BJ (cell line): ENCODE data around the gene FLNB. TPM values are rescaled to one million over a fixed set of nuclear protein-coding genes. Genes with fewer than 3 reads are reported as not detected.

Experiments used
- CTCF ChIA-PET: fragments of 350-600 bp; formaldehyde crosslinking; extraction: SDS; loops from one replicate; lab custom pipeline; 2021; ENCODE audit warnings: antibody characterized with exemption, inconsistent platforms; lab: Yijun Ruan, JAX
- POLR2A ChIA-PET: fragments of 300-600 bp; sonication (Branson Sonifier 250); formaldehyde crosslinking; extraction: SDS; loops from one replicate; lab custom pipeline; 2021; ENCODE audit warnings: antibody characterized with exemption; lab: Charles Lee
- DNase-seq: peaks from one replicate; pipeline ENCODE4 v3.0.0-alpha.2; 2011; ENCODE audit warnings: low read depth
- H3K27me3 ChIP-seq: 2 replicates; pipeline ENCODE4 v1.6.0; 2011; ENCODE audit warnings: low read length; ENCODE audit not compliant: control insufficient read depth, insufficient read depth
- H3K36me3 ChIP-seq: 2 replicates; pipeline ENCODE4 v1.5.1; 2011; ENCODE audit warnings: low read length; ENCODE audit not compliant: control insufficient read depth, insufficient read depth
- H3K4me3 ChIP-seq: 2 replicates; pipeline ENCODE4 v1.5.1; 2011; ENCODE audit warnings: low read depth, mild to moderate bottlenecking, control low read depth, low read length
- CTCF ChIP-seq: IDR thresholded peaks from 2 replicates; pipeline ENCODE4 v1.5.1; 2011; ENCODE audit warnings: low read depth, mild to moderate bottlenecking, control low read depth, inconsistent platforms, low read length, moderate library complexity; ENCODE audit not compliant: insufficient read depth
- polyA plus RNA-seq: library from polyadenylated mRNA; depleted of rRNA; stranded (reverse); fragments of >200 nt; gene quantifications from 2 replicates; pipeline ENCODE4 v1.2.3, GENCODE V29; 2011

FLNB gene
- polyA plus RNA-seq, 1 experiment: 111 TPM

GRCh38 chr3:58005669-58006068 lies 2.6 kb upstream of the FLNB start:
- DNase-seq: peak; percentile 29
- TF ChIP-seq CTCF: no peak
- no peaks in the 10 kb centered on the region for H3K27me3 ChIP-seq
- ChIA-PET POLR2A (no interaction called here), CTCF (interaction anchor here (0.7 to 1.6 kb wide), 4 partner anchors 28 to 162 kb away, joined by 3 to 7 read pairs (median 4); no protein-coding TSS in a partner anchor)
- no peak overlapping the region for H3K4me3 ChIP-seq
- no peaks in the 10 kb centered on the region for H3K36me3 ChIP-seq

GRCh38 chr3:58006661-58007060 lies 1.6 kb upstream of the FLNB start:
- POLR2A ChIA-PET: no interaction called here
- no peak overlapping the region for H3K4me3 ChIP-seq
- H3K27me3 ChIP-seq: no peaks in the 10 kb centered on the region
- CTCF ChIA-PET: interaction anchor here (1.0 to 1.3 kb wide), 3 partner anchors 50 to 160 kb away, joined by 3 to 5 read pairs (median 3); no protein-coding TSS in a partner anchor
- H3K36me3 ChIP-seq: no peaks in the 10 kb centered on the region
- no peak for DNase-seq
- no peak for TF ChIP-seq CTCF

- CTCF ChIA-PET: interaction anchor here (0.5 to 2.7 kb wide), 22 partner anchors 9 to 561 kb away, joined by 3 to 14 read pairs (median 5); no protein-coding TSS in a partner anchor
- no peak for DNase-seq
- peak overlapping the region; percentile 90 for H3K4me3 ChIP-seq
- POLR2A ChIA-PET: interaction anchor here (0.9 kb wide), 1 partner anchor 13 kb away, joined by 3 read pairs; no protein-coding TSS in a partner anchor
- no peak for TF ChIP-seq CTCF
- H3K27me3 ChIP-seq: no peaks in the 10 kb centered on the region
- no peaks in the 10 kb centered on the region for H3K36me3 ChIP-seq
Observed at GRCh38 chr3:58009026-58009748, 965 bp downstream of the FLNB start.

- POLR2A ChIA-PET: interaction anchor here (0.6 to 1.0 kb wide), 2 partner anchors 47 to 57 kb away, joined by 3 to 4 read pairs; no protein-coding TSS in a partner anchor
Observed at GRCh38 chr3:58009749-58010535, 1.7 kb downstream of the FLNB start.

More at GRCh38 chr3:58009749-58010535, 1.7 kb downstream of the FLNB start:
- Histone ChIP-seq H3K4me3 (peak overlapping the region; percentile 90), H3K27me3 (no peaks in the 10 kb centered on the region), H3K36me3 (no peaks in the 10 kb centered on the region)
- DNase-seq: no peak
- no peak for TF ChIP-seq CTCF
- CTCF ChIA-PET: interaction anchor here (0.6 to 2.7 kb wide), 9 partner anchors 8 to 176 kb away, joined by 3 to 14 read pairs (median 3); no protein-coding TSS in a partner anchor
